GM12878 (cell line): ENCODE results near the gene KIF6.

Experiments used
- ATF7 ChIP-seq: fragments of 450-650 bp; IDR thresholded peaks from 2 replicates; pipeline ENCODE4 v1.6.1; 2016; ENCODE audit warnings: low read depth, mild to moderate bottlenecking
- CHD2 ChIP-seq: IDR thresholded peaks from 2 replicates; pipeline ENCODE4 v1.6.1; 2011; ENCODE audit warnings: low read depth, low read length, improper control_type of control experiment, borderline replicate concordance
- CTCF ChIP-seq, 3 experiments: IDR thresholded peaks in 2 of 3; conservative IDR thresholded peaks in 1 of 3; 2 replicates each; pipeline ENCODE4 v1.5.1; 2011; ENCODE audit warnings: low read depth in 3 of 3, low read length in 3 of 3, mild to moderate bottlenecking in 3 of 3, control low read depth in 2 of 3, moderate library complexity in 2 of 3, inconsistent platforms in 1 of 3, mixed read lengths in 1 of 3; ENCODE audit not compliant: control insufficient read depth in 2 of 3, insufficient read depth in 1 of 3; ENCODE audit errors: extremely low read depth in 1 of 3
- EGR1 ChIP-seq, 2 experiments: IDR thresholded peaks; 1 replicate in 1 of 2; 2 replicates in 1 of 2; pipeline ENCODE4 v1.6.1; 2011 to 2012; ENCODE audit warnings: low read depth in 2 of 2, low read length in 2 of 2, borderline replicate concordance in 1 of 2, mild to moderate bottlenecking in 1 of 2, moderate library complexity in 1 of 2
- EP300 ChIP-seq, 2 experiments: fragments of 150-350 bp in 1 of 2; IDR thresholded peaks; 2 replicates each; pipeline ENCODE4 v1.6.1; 2011 to 2012; ENCODE audit warnings: low read depth in 2 of 2, low read length in 2 of 2, borderline replicate concordance in 1 of 2, improper control_type of control experiment in 1 of 2, inconsistent platforms in 1 of 2; ENCODE audit not compliant: control insufficient read depth in 1 of 2
- HCFC1 ChIP-seq: fragments of 150-350 bp; IDR thresholded peaks from 2 replicates; pipeline ENCODE4 v1.6.1; 2014; ENCODE audit warnings: low read length
- NR2F1 ChIP-seq: fragments of 450-650 bp; conservative IDR thresholded peaks from 2 replicates; pipeline ENCODE4 v1.6.1; 2017; ENCODE audit warnings: mild to moderate bottlenecking
- POLR2A ChIP-seq: IDR thresholded peaks from 2 replicates; pipeline ENCODE4 v1.6.1; 2011; ENCODE audit warnings: low read depth, mild to moderate bottlenecking, low read length
- POLR2AphosphoS5 ChIP-seq: IDR thresholded peaks from 2 replicates; pipeline ENCODE4 v1.6.1; 2011; ENCODE audit warnings: mild to moderate bottlenecking, low read length, inconsistent platforms
- REST ChIP-seq: IDR thresholded peaks from 2 replicates; pipeline ENCODE4 v1.6.1; 2012; ENCODE audit warnings: mild to moderate bottlenecking, low read depth, low read length
- SMAD1 ChIP-seq: fragments of 450-650 bp; IDR thresholded peaks from 2 replicates; pipeline ENCODE4 v1.6.1; 2018; ENCODE audit warnings: mild to moderate bottlenecking, low read depth; ENCODE audit not compliant: partially characterized antibody
- TARDBP ChIP-seq: IDR thresholded peaks from 2 replicates; pipeline ENCODE4 v1.6.1; 2016; ENCODE audit warnings: borderline replicate concordance

- TF ChIP-seq CHD2 (no peak), ATF7 (no peak), POLR2AphosphoS5 (no peak), CTCF (IDR thresholded peaks at IDR 0.05 in 2 of 3, conservative IDR thresholded peaks at IDR 0.05 in 1 of 3; ENCODE audit: control insufficient read depth in 2 of 3, extremely low read depth in 1 of 3, insufficient read depth in 1 of 3, low read depth in 3 of 3, low read length in 3 of 3) (no peak), NR2F1 (no peak), POLR2A (no peak), TARDBP (no peak), REST (no peak), EGR1 (IDR thresholded peaks at IDR 0.05; ENCODE audit: borderline replicate concordance in 1 of 2, low read depth in 2 of 2, low read length in 2 of 2) (no peak), EP300 (IDR thresholded peaks at IDR 0.05; ENCODE audit: borderline replicate concordance in 1 of 2, control insufficient read depth in 1 of 2, low read depth in 2 of 2, low read length in 2 of 2) (no peak), HCFC1 (no peak), SMAD1 (no peak)
Measured at GRCh38 chr6:39295611-39296011, 429.6 kb downstream of the KIF6 start.
